Keratinocyte (primary cell): ENCODE results near the gene SEC24D. TPM values are rescaled to one million over a fixed set of nuclear protein-coding genes. Genes with fewer than 3 reads are reported as not detected.

Experiments used
- DNase-seq: peaks from one replicate; pipeline ENCODE4 v3.0.0-alpha.2; 2011; ENCODE audit warnings: low read depth, missing footprints, low spot score
- FAIRE-seq: peaks from 2 replicates; lab custom pipeline; 2011; peaks lifted over from hg19 to GRCh38; lab: Jason Lieb, UNC
- H2AFZ ChIP-seq: 2 replicates; pipeline ENCODE4 v1.6.0; 2012; ENCODE audit warnings: low read length, control low read depth, inconsistent platforms; ENCODE audit not compliant: control insufficient read depth
- H3K27ac ChIP-seq: 2 replicates; pipeline ENCODE4 v1.5.1; 2011; ENCODE audit warnings: low read length; ENCODE audit not compliant: control insufficient read depth, insufficient read depth
- H3K27me3 ChIP-seq: 3 replicates; pipeline ENCODE4 v1.6.0; 2011; ENCODE audit warnings: low read length; ENCODE audit not compliant: control insufficient read depth, insufficient read depth; ENCODE audit errors: extremely low read depth
- H3K36me3 ChIP-seq, 2 experiments: 2 replicates in 1 of 2; 3 replicates in 1 of 2; pipeline ENCODE4 v1.5.1; 2011; ENCODE audit warnings: low read length in 2 of 2, mild to moderate bottlenecking in 1 of 2; ENCODE audit not compliant: control insufficient read depth in 2 of 2, insufficient read depth in 2 of 2; ENCODE audit errors: extremely low read depth in 1 of 2
- H3K4me1 ChIP-seq: 3 replicates; pipeline ENCODE4 v1.5.1; 2011; ENCODE audit warnings: low read length; ENCODE audit not compliant: control insufficient read depth, insufficient read depth; ENCODE audit errors: extremely low read depth
- H3K4me2 ChIP-seq: 3 replicates; pipeline ENCODE4 v1.6.0; 2011; ENCODE audit warnings: low read depth, low read length; ENCODE audit not compliant: control insufficient read depth, insufficient read depth; ENCODE audit errors: extremely low read depth
- H3K4me3 ChIP-seq, 3 experiments: fragments of 200-600 bp in 1 of 3; sonication (generic) in 1 of 3; 2 replicates in 2 of 3; 3 replicates in 1 of 3; pipeline ENCODE4 v1.5.1; 2011 to 2016; ENCODE audit warnings: low read length in 3 of 3, mild to moderate bottlenecking in 3 of 3, control low read depth in 2 of 3, inconsistent platforms in 1 of 3, low read depth in 1 of 3, mixed read lengths in 1 of 3, mixed run types in 1 of 3, moderate library complexity in 1 of 3; ENCODE audit not compliant: control insufficient read depth in 2 of 3, insufficient read depth in 2 of 3; ENCODE audit errors: extremely low read depth in 1 of 3
- H3K79me2 ChIP-seq: 2 replicates; pipeline ENCODE4 v1.6.0; 2012; ENCODE audit warnings: low read length; ENCODE audit not compliant: control insufficient read depth, insufficient read depth
- H3K9ac ChIP-seq: 3 replicates; pipeline ENCODE4 v1.6.0; 2011; ENCODE audit warnings: low read length; ENCODE audit not compliant: control insufficient read depth, insufficient read depth; ENCODE audit errors: extremely low read depth
- H3K9me1 ChIP-seq: 3 replicates; pipeline ENCODE4 v1.6.0; 2011; ENCODE audit warnings: low read length; ENCODE audit not compliant: control insufficient read depth, insufficient read depth; ENCODE audit errors: extremely low read depth
- H3K9me3 ChIP-seq: 2 replicates; pipeline ENCODE4 v1.5.1; 2012; ENCODE audit warnings: low read depth, low read length; ENCODE audit not compliant: control insufficient read depth
- H4K20me1 ChIP-seq: 3 replicates; pipeline ENCODE4 v1.6.0; 2011; ENCODE audit warnings: low read length; ENCODE audit not compliant: control insufficient read depth, insufficient read depth; ENCODE audit errors: extremely low read depth
- CTCF ChIP-seq, 3 experiments: IDR thresholded peaks in 1 of 3; conservative IDR thresholded peaks in 1 of 3; optimal IDR thresholded peaks in 1 of 3; 2 replicates in 2 of 3; 3 replicates in 1 of 3; pipeline versions ENCODE3 to v1.5.1; 2011; ENCODE audit warnings: low read length in 3 of 3, mild to moderate bottlenecking in 3 of 3, moderate library complexity in 2 of 3, control low read depth in 1 of 3, inconsistent platforms in 1 of 3; ENCODE audit not compliant: insufficient read depth in 2 of 3; ENCODE audit errors: extremely low read depth in 1 of 3
- EZH2 ChIP-seq: IDR thresholded peaks from one replicate; pipeline ENCODE4 v1.6.1; 2012; ENCODE audit warnings: inconsistent platforms, mild to moderate bottlenecking, low read length, moderate library complexity
- dilution Hi-C: fragments of 300-500 bp; cut with MboI; formaldehyde crosslinking; loops from one replicate; pipeline ENCODE4 v1.7.0; 2020; ENCODE audit warnings: low sequenced_read_pairs; ENCODE audit not compliant: extremely low pct_ligation_motif_present
- polyA plus RNA-seq, 5 experiments: library from polyadenylated mRNA; depleted of rRNA in 3 of 5; stranded (reverse) in 3 of 5; stranded (forward) in 1 of 5; unstranded in 1 of 5; fragments of >200 nt; gene quantifications; 1 replicate in 1 of 5; 2 replicates in 3 of 5; 3 replicates in 1 of 5; pipeline versions ENCODE4 v1.2.1 to v1.2.3, GENCODE V29; 2011 to 2012; ENCODE audit warnings: missing spikeins in 2 of 5, low read depth in 1 of 5, low replicate concordance in 1 of 5

SEC24D gene
- polyA plus RNA-seq, 1 donor (not counting 4 experiments of a cell fraction or from before 2014, with no cell fraction given) = 24.9 TPM

GRCh38 chr4:118845552-118846050, 9.7 kb upstream of the SEC24D start:
- Histone ChIP-seq H3K4me2 (no peak overlapping the region), H4K20me1 (no peaks in the 10 kb centered on the region), H3K27me3 (no peaks in the 10 kb centered on the region), H3K9me3 (no peaks in the 10 kb centered on the region), H3K4me3 (no peak overlapping the region), H3K36me3 (no peaks in the 10 kb centered on the region), H3K9ac (no peak overlapping the region), H3K27ac (no peak overlapping the region), H3K79me2 (no peaks in the 10 kb centered on the region), H2AFZ (no peak overlapping the region), H3K4me1 (peaks cover 9% of the 10 kb centered on the region), H3K9me1 (no peaks in the 10 kb centered on the region)
- TF ChIP-seq EZH2 = no peak
- TF ChIP-seq CTCF (optimal IDR thresholded peaks at IDR 0.05 in 1 of 3, IDR thresholded peaks at IDR 0.05 in 1 of 3, conservative IDR thresholded peaks at IDR 0.05 in 1 of 3; ENCODE audit: extremely low read depth in 1 of 3, insufficient read depth in 2 of 3, low read length in 3 of 3) = no peak
- FAIRE-seq = no peak
- DNase-seq = no peak
- dilution Hi-C loops = no loop called here

GRCh38 chr4:118843237-118843636, 7.3 kb upstream of the SEC24D start:
- no peak overlapping the region for H3K4me2 ChIP-seq
- H2AFZ ChIP-seq = no peak overlapping the region

More at GRCh38 chr4:118843237-118843636, 7.3 kb upstream of the SEC24D start:
- no peaks in the 10 kb centered on the region for H3K27me3 ChIP-seq
- H4K20me1 ChIP-seq = no peaks in the 10 kb centered on the region
- peaks cover 7% of the 10 kb centered on the region for H3K4me1 ChIP-seq
- DNase-seq (no peak), FAIRE-seq (peak; percentile 9)
- no peak overlapping the region for H3K27ac ChIP-seq
- TF ChIP-seq EZH2 (no peak), CTCF (optimal IDR thresholded peaks at IDR 0.05 in 1 of 3, IDR thresholded peaks at IDR 0.05 in 1 of 3, conservative IDR thresholded peaks at IDR 0.05 in 1 of 3; ENCODE audit: extremely low read depth in 1 of 3, insufficient read depth in 2 of 3, low read length in 3 of 3) (no peak)
- H3K79me2 ChIP-seq = no peaks in the 10 kb centered on the region
- no peaks in the 10 kb centered on the region for H3K9me1 ChIP-seq
- no peaks in the 10 kb centered on the region for H3K36me3 ChIP-seq
- H3K9ac ChIP-seq = no peak overlapping the region
- no peak overlapping the region for H3K4me3 ChIP-seq
- H3K9me3 ChIP-seq = no peaks in the 10 kb centered on the region
- dilution Hi-C loops = no loop called here
